ENCODE results near the gene CDH23.

Gene CDH23

GRCh38 chr10:71371750-71372166 is 25.0 kb upstream of the CDH23 start:
- DNase-seq: no peak

GRCh38 chr10:71372882-71373495 is 23.7 kb upstream of the CDH23 start:
- no peak for DNase-seq

GRCh38 chr10:71374481-71375233 is 22.1 kb upstream of the CDH23 start:
- DNase-seq: no peak

- DNase-seq: no peak
These were observed 20.8 kb upstream of the CDH23 start for GRCh38 chr10:71375952-71376351.

GRCh38 chr10:71378336-71379117 is 18.2 kb upstream of the CDH23 start:
- no peak for DNase-seq

GRCh38 chr10:71379118-71379766 is 17.5 kb upstream of the CDH23 start:
- DNase-seq: no peak

- DNase-seq: no peak
These were observed 15.9 kb upstream of the CDH23 start for GRCh38 chr10:71380841-71381240.

- DNase-seq: no peak
These were observed 15.1 kb upstream of the CDH23 start for GRCh38 chr10:71381611-71382010.

- no peak for DNase-seq
These were observed 14.7 kb upstream of the CDH23 start for GRCh38 chr10:71382028-71382427.

- DNase-seq: no peak
These were observed 14.0 kb upstream of the CDH23 start for GRCh38 chr10:71382757-71383156.

GRCh38 chr10:71383972-71384687 is 12.6 kb upstream of the CDH23 start:
- peak; percentile 73 for DNase-seq

- DNase-seq: no peak
These were observed 8.5 kb upstream of the CDH23 start for GRCh38 chr10:71388171-71388570.

GRCh38 chr10:71388583-71389310 is 8.0 kb upstream of the CDH23 start:
- no peak for DNase-seq

GRCh38 chr10:71389768-71390460 is 6.8 kb upstream of the CDH23 start:
- DNase-seq: no peak

GRCh38 chr10:71390461-71390835 is 6.3 kb upstream of the CDH23 start:
- no peak for DNase-seq

- DNase-seq: no peak
These were observed 5.6 kb upstream of the CDH23 start for GRCh38 chr10:71390921-71391690.

GRCh38 chr10:71391701-71392100 is 5.0 kb upstream of the CDH23 start:
- no peak for DNase-seq

GRCh38 chr10:71392292-71392691 is 4.4 kb upstream of the CDH23 start:
- DNase-seq: no peak

- DNase-seq: no peak
These were observed 3.6 kb upstream of the CDH23 start for GRCh38 chr10:71392791-71393781.

All from CD4-positive, alpha-beta T cell treated with Interleukin-17A for 1 hour (primary cell).